MM.1S (cell line): ENCODE data around the gene GDF7.

Source experiments
- EZH2 ChIP-seq: fragments of 300-600 bp; sonication (generic); optimal IDR thresholded peaks from 2 replicates; pipeline ENCODE3; 2017; ENCODE audit warnings: low read depth, mild to moderate bottlenecking, antibody characterized with exemption, low read length, mixed read lengths
- TF ChIP-seq, protein P1 (sequence below): fragments of 300-600 bp; sonication (generic); IDR thresholded peaks from 2 replicates; pipeline ENCODE4 v1.5.1; 2016; ENCODE audit warnings: antibody characterized with exemption, low read length, mixed read lengths

DNA sequence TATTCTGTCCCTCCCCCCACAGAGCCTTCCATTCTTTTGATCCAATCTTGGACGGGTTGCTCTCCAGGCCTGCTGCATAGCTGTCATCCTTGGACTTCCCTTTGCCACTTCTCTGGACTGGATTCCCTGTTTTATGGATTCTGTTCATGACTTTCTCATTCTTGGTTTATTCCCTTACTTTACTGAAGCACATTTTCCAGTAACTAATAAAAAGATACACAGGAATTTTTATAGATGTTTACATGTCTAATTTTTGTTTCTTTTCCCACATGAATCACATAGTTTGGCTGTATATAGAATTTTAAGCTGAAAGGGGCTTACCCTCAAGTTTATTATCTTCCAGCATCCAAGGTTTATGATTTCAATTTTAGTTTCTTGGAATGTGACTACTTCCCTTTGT lies 37.9 kb downstream of the GDF7 start:
- TF ChIP-seq, protein P1, sequence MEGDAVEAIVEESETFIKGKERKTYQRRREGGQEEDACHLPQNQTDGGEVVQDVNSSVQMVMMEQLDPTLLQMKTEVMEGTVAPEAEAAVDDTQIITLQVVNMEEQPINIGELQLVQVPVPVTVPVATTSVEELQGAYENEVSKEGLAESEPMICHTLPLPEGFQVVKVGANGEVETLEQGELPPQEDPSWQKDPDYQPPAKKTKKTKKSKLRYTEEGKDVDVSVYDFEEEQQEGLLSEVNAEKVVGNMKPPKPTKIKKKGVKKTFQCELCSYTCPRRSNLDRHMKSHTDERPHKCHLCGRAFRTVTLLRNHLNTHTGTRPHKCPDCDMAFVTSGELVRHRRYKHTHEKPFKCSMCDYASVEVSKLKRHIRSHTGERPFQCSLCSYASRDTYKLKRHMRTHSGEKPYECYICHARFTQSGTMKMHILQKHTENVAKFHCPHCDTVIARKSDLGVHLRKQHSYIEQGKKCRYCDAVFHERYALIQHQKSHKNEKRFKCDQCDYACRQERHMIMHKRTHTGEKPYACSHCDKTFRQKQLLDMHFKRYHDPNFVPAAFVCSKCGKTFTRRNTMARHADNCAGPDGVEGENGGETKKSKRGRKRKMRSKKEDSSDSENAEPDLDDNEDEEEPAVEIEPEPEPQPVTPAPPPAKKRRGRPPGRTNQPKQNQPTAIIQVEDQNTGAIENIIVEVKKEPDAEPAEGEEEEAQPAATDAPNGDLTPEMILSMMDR: no peak
- no peak for TF ChIP-seq EZH2
